Measurements from ENCODE around the gene KLK8. TPM values are rescaled to one million over a fixed set of nuclear protein-coding genes. Genes with fewer than 3 reads are reported as not detected.

Gene KLK8
- total RNA-seq, 6 donors from 2014 or later = not detected

DNA sequence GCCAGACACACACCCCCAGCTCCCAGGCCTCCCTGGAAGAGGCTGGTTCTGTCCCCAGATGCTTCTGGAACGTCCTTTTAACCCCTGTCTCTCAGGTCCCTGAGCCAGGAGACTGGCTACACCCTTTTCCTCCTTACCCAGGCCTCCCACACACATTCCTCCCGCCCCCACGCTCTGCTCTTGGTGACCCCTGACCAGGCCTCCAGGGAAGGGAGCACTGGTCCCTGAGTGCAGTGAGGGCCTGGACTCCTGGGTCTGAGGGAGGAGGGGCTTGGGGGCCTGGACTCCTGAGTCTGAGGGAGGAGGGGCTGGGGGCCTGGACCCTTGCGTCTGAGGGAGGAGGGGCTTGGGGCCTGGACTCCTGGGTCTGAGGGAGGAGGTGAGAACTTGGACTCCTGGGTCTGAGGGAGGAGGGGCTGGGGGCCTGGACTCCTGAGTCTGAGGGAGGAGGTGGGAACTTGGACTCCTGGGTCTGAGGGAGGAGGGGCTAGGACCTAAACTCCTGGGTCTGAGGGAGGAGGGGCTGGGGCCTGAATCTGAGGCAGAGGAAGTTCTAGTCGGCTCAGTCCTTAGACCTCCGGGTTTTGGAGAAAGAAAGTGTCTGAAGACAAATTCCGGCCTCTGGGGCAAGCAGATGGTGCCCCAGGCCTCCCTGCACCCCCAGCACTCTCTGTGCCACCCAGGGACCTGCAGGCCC is 32.5 kb downstream of the KLK8 start:
- DNase-seq = no peak
- WGBS, 2 donors = 37 to 38% methylated on average over 6 of the region's 7 CpGs
- no peaks in the 10 kb centered on the region for H3K9me3 ChIP-seq
- TF ChIP-seq POLR2AphosphoS5 (IDR thresholded peaks at IDR 0.05) (no peak), EP300 (IDR thresholded peaks at IDR 0.05) (no peak), POLR2A (IDR thresholded peaks at IDR 0.05) (no peak), CTCF (IDR thresholded peaks at IDR 0.05) (no peak)
- H3K27me3 ChIP-seq = no peaks in the 10 kb centered on the region
- H3K27ac ChIP-seq = no peak overlapping the region
- H3K4me3 ChIP-seq = no peak overlapping the region
- no peak for ATAC-seq (ENCODE audit: low FRiP score in 2 of 2)
- no peaks in the 10 kb centered on the region for H3K4me1 ChIP-seq
- no peaks in the 10 kb centered on the region for H3K36me3 ChIP-seq

DNA sequence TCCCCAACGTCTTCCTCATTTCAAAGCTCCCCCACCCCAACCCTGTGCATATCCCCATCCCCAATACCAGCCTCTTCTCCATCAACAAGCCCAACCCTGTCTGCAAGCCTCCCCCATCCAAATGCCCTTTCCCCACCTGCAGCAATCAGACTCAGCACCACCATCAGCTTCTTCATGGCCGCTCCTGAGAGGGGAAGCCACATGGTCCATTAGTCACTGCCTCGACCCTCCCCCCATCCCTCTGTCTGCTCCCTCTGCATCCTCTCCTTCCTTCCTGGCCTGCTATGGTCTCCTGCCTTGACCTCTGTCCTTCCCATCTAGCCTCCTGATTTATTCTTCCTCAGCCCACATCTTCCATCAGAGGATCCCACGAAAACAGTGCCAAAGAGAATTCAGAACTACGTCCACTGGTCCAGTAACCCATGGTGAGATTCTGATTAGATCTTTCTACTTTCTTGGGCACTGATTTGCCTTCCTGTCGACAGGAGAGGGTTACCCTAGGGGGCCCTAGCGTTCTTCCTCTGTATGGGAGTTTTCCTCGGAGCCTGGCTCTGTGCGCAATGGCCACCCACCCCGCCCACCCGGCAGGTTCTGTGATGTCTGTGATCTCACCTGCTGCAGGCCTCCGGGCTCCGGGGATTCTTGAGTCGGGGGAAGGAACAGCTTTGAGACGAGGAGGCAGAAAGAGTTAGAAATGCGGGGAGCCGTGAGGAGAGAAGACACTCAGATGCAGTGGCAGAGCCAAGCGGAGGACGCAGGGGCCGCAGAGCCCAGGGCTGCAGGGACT is 33.3 kb downstream of the KLK8 start:
- no peak for ATAC-seq (ENCODE audit: low FRiP score in 2 of 2)
- Histone ChIP-seq H3K4me3 (no peak overlapping the region), H3K9me3 (no peaks in the 10 kb centered on the region), H3K4me1 (no peaks in the 10 kb centered on the region), H3K27me3 (no peaks in the 10 kb centered on the region), H3K36me3 (no peaks in the 10 kb centered on the region), H3K27ac (no peak overlapping the region)
- 39% methylated on average over 18 to 20 of the region's 20 CpGs for WGBS, 2 donors
- TF ChIP-seq CTCF (IDR thresholded peaks at IDR 0.05) = no peak
- no peak for TF ChIP-seq EP300 (IDR thresholded peaks at IDR 0.05)
- no peak for TF ChIP-seq POLR2A (IDR thresholded peaks at IDR 0.05)
- no peak for TF ChIP-seq POLR2AphosphoS5 (IDR thresholded peaks at IDR 0.05)
- no peak for DNase-seq

DNA sequence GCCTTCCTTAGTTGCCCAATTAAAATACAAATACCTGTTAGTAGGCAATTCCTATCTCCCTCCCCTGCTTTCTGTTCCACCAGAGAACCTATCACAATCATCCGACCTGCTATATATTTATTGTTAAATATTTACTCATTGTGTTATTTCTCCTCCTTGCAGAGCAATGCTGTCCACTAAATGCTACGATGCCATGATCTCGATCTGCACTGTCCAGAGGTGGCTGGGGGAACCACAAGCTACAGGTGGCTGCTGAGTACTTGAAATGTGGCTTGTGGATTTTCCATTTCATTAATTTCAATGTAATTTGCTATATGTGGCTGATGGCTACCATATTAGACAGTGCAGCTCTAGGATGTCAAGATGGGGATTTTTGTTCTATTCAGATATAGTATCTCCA is 37.1 kb downstream of the KLK8 start:
- ATAC-seq (ENCODE audit: low FRiP score in 2 of 2) (no peak), DNase-seq (no peak)
- TF ChIP-seq CTCF (IDR thresholded peaks at IDR 0.05) (no peak), POLR2AphosphoS5 (IDR thresholded peaks at IDR 0.05) (no peak), EP300 (IDR thresholded peaks at IDR 0.05) (no peak), POLR2A (IDR thresholded peaks at IDR 0.05) (no peak)
- Histone ChIP-seq H3K27ac (no peak overlapping the region), H3K4me3 (no peak overlapping the region), H3K36me3 (no peaks in the 10 kb centered on the region), H3K9me3 (no peaks in the 10 kb centered on the region), H3K27me3 (no peaks in the 10 kb centered on the region), H3K4me1 (no peaks in the 10 kb centered on the region)
- WGBS, 2 donors = 82 to 87% methylated on average over 3 of the region's 3 CpGs

GRCh38 chr19:50963381-50963780 is 38.0 kb downstream of the KLK8 start:
- H3K36me3 ChIP-seq = no peaks in the 10 kb centered on the region
- H3K9me3 ChIP-seq = no peaks in the 10 kb centered on the region
- no peaks in the 10 kb centered on the region for H3K4me1 ChIP-seq
- DNase-seq = no peak
- H3K4me3 ChIP-seq = no peak overlapping the region
- TF ChIP-seq EP300 (IDR thresholded peaks at IDR 0.05) (no peak), POLR2AphosphoS5 (IDR thresholded peaks at IDR 0.05) (no peak), CTCF (IDR thresholded peaks at IDR 0.05) (no peak), POLR2A (IDR thresholded peaks at IDR 0.05) (no peak)
- no peaks in the 10 kb centered on the region for H3K27me3 ChIP-seq
- ATAC-seq (ENCODE audit: low FRiP score in 2 of 2) = no peak
- H3K27ac ChIP-seq = no peak overlapping the region
- WGBS, 2 donors = 94 to 100% methylated on average over 1 to 6 of the region's 6 CpGs

Data from upper lobe of left lung (tissue), 6 donors.